GM15510 (cell line): Measurements from ENCODE around the gene GID4.

Experiments
- POLR2A ChIP-seq: IDR thresholded peaks from 3 replicates; pipeline ENCODE4 v1.6.1; 2011; ENCODE audit warnings: borderline replicate concordance; ENCODE audit not compliant: insufficient read length; ENCODE audit errors: extremely low read depth

Gene GID4

GRCh38 chr17:18059283-18059682 is 20.1 kb downstream of the GID4 start:
- TF ChIP-seq POLR2A = no peak

GRCh38 chr17:18064053-18064452 is 24.8 kb downstream of the GID4 start:
- no peak for TF ChIP-seq POLR2A

- no peak for TF ChIP-seq POLR2A
Observed at GRCh38 chr17:18065546-18065945, 26.3 kb downstream of the GID4 start.

GRCh38 chr17:18066866-18067265 is 27.7 kb downstream of the GID4 start:
- no peak for TF ChIP-seq POLR2A

- no peak for TF ChIP-seq POLR2A
Observed at GRCh38 chr17:18069101-18069500, 29.9 kb downstream of the GID4 start.

GRCh38 chr17:18070861-18071340 is 31.7 kb downstream of the GID4 start:
- TF ChIP-seq POLR2A = no peak

- no peak for TF ChIP-seq POLR2A
Observed at GRCh38 chr17:18071751-18072150, 32.5 kb downstream of the GID4 start.

GRCh38 chr17:18074566-18075272 is 35.5 kb downstream of the GID4 start:
- no peak for TF ChIP-seq POLR2A

- TF ChIP-seq POLR2A = no peak
Observed at GRCh38 chr17:18076936-18077335, 37.7 kb downstream of the GID4 start.

GRCh38 chr17:18079543-18079942 is 40.3 kb downstream of the GID4 start:
- no peak for TF ChIP-seq POLR2A

GRCh38 chr17:18084256-18084655 is 45.0 kb downstream of the GID4 start:
- TF ChIP-seq POLR2A = no peak

GRCh38 chr17:18087610-18088491 is 48.6 kb downstream of the GID4 start, which contains the start of gene DRG2:
Gene DRG2, plus strand, starts transcription at chr17:18087948. Its CDS starts 76 bp downstream, at chr17:18088024.
- peak; percentile 87 for TF ChIP-seq POLR2A

GRCh38 chr17:18089613-18090012 is 50.4 kb downstream of the GID4 start:
- no peak for TF ChIP-seq POLR2A

- no peak for TF ChIP-seq POLR2A
Observed at GRCh38 chr17:18093616-18094408, 54.6 kb downstream of the GID4 start.

GRCh38 chr17:18094409-18094807 is 55.2 kb downstream of the GID4 start:
- no peak for TF ChIP-seq POLR2A
